GM21619 (cell line): ENCODE measurements around the gene ATP5F1D.
"Not testable (repeated sequence)": the region's sequence is repeated elsewhere in the genome, so short reads cannot be mapped to it uniquely, and the experiment has no call there.

Experiments
- ATAC-seq: cut with Tn5 transposase; IDR thresholded peaks from one replicate; pipeline ENCODE4 v1.9.1; 2021; ENCODE audit not compliant: unreplicated experiment

The ATP5F1D gene

GRCh38 chr19:1245494-1246264, 4.1 kb downstream of the ATP5F1D start:
- ATAC-seq: no peak

- not testable (repeated sequence) for ATAC-seq
Measured at GRCh38 chr19:1246265-1247087, 4.9 kb downstream of the ATP5F1D start.

GRCh38 chr19:1247748-1248138, 6.2 kb downstream of the ATP5F1D start:
- no peak for ATAC-seq

DNA sequence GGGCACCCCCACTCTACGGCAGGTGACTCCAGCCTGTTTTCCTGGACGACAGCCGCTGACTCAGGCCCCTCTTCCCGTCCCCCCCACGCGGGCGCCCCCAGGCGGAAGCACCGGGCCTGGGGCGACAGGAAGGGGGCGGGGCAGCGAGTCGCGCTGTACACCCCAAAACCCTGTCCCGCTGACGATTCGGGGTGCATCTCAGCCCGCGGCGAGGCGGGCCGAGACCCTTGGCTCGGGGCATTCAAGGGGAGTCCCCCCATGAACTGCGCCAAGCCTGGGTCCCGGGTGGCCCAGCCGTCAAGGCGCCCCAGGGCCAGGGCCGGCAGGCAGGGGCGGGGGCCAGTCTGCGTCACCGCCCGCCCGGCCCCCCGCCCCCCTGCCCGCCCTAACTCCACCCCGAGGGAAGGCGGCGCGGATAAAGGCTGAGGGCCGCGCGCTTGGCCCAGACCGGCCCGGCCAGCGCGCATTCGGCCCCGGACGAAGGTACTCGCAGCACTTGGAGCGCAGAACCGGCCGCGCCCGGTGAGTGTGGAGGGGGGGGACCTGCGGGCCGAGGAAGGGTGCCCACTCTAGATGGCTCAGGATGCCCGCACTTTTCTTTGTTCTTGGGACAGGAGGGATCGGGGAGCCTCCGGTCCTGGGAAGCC, 6.7 kb downstream of the ATP5F1D start, which contains the start of gene MIDN:
MIDN (plus strand) TSS at position 445 of the 647 bp plus-strand sequence. CDS start 1,714 bp downstream, outside the sequence.
- peak; percentile 15 for ATAC-seq

DNA sequence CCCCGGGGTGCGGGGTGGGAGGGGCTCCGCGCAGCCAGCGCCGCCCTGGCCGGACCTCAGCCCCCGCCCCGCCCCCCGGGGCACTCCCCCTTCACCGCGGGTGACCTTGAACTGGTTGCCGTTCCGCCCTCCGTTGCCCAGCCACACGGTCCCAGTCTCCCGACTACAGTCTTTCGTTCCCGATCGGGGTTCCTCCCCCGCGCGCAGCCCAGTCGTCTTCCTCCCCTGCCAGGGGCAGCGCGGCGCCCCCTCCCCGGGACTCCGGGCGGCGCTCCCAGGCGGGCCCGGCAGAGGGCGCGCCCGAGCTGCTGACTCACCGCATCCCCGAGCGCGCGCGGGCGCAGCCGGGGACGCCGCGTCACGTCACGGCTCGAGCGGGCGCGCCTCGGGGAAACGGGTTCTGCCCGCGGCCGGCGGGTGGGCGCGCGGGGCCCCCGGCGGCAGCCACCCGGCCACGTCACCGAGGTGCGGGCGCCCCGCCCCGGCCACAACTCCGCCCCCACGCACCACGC, 7.3 kb downstream of the ATP5F1D start:
- ATAC-seq: peak; percentile 26

DNA sequence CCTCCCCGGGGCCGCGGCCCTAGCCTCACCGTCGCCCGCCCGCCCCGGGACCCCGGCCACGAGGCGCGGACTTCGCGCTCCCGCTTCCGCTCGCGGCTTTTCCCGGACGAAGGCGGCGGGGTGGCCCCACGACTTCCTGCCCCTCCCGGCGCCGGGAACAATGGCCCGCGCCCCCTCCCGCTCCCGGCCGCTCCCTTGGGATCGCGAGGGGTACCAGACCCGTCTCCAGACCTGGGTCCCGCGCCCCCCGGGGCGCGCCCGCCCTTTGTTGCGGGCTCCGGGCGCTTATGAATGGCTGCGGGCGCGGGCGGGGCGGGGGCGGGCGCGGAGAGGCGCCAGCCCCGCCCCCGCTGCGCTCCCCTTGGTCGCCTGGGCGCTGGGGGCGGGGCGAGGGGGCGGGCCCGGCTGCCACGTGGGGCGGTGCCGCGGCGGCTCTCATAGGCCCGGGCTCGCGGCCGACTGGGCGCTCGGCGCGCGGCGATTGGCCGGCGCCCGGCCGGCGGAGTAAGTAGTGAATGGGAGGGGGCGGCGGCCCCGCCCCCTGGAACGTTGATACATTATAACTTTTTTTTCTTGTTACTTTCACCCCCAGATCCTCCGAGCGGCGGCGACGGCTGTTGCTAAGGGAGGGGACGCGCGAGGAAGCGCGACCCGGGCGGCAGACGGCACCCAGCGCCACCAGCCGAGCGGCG, 7.9 kb downstream of the ATP5F1D start:
- ATAC-seq: peak; percentile 39

DNA sequence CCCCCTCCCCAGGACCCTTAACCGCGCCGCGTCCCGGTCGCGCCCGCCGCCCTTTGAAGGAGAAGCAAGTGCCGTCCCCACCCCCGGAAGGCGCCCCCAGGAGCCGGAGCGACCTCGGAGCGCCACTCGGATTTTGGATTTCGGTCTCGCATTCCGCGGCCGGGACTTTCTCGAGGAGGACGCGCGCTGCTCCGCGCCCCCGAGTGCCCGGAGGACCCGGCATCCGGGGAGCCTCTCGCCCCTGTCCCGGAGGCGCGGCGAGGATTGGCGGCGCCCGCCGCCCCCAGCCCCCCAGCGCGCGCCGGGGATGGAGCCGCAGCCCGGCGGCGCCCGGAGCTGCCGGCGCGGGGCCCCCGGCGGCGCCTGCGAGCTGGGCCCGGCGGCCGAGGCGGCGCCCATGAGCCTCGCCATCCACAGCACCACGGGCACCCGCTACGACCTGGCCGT, 8.5 kb downstream of the ATP5F1D start:
- ATAC-seq: no peak

- no peak for ATAC-seq
Measured at GRCh38 chr19:1250437-1251260, 9.1 kb downstream of the ATP5F1D start.

- ATAC-seq: no peak
Measured at GRCh38 chr19:1251330-1252220, 10.0 kb downstream of the ATP5F1D start.

DNA sequence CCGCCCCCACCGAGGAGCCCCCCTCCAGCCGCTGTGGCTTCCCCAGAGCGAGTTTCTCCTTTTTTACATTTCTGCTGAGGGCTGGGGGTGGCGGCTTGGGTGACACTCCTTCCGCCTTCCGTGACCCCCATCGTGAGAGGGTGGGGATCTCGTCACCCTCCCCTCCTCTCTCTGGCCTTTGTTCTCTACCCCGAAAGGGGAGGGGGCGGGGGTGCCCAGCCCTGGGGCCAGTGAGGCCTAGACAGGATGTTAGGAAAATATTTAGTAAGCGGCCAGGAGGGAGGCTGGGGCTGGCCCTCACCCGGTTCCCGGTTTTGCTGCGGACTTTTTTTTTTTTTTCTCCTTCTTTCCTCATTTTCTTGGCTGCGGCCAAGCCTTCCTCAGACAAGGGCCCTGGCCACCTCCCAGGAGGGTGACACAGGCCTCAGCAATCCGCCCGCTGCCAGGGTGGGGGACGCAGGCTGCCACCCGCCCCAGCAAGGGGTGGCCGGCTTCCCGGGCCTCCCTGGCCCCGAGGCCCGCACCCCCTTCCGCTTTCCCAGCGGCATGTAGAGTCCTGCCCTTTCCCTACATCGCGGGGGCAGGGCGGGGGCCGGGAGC, 10.8 kb downstream of the ATP5F1D start:
- ATAC-seq: no peak

DNA sequence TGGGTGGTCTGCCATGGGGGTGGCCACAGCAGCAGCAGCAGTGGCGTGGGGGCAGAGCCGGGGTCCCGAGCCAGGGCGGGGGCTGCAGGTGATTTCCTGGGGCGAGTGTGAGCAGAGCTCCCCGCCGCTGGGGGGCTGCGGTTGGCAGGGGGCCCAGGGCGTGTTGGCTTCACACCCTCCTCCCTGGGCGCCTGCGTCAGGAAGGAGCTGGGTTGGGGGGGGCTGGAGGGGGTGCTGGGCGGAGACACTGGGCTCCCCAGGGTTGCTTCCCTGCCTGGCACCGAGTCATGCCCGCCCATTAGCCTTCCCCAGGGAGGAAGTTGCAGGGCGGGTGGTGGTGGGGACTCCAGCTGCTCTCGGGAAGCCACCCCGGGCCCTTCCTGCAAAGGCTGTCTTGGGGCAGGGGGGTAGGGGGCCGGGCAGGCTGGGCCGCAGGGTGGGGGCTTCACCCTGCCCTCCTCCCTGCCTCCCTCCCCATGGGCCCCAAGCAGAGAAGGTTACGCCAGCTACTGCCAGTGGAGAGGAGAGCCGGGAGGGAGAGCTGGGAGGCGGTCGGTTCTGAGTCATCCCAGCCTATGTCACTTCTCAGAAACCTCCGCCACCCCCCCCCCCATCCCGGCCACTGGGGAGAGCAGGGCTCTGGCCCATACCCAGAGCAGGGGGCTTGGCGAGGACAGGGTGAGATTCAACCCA, 11.4 kb downstream of the ATP5F1D start:
- ATAC-seq: no peak

- no peak for ATAC-seq
Measured at GRCh38 chr19:1253514-1254080, 12.0 kb downstream of the ATP5F1D start.

- ATAC-seq: no peak
Measured at GRCh38 chr19:1254081-1254527, 12.6 kb downstream of the ATP5F1D start.

- ATAC-seq: no peak
Measured at GRCh38 chr19:1254530-1255185, 13.1 kb downstream of the ATP5F1D start.

GRCh38 chr19:1255186-1256161, 13.9 kb downstream of the ATP5F1D start:
- no peak for ATAC-seq
